IMR-90 (cell line): Measurements from ENCODE around the gene SLC4A4. TPM values are rescaled to one million over a fixed set of nuclear protein-coding genes. Genes with fewer than 3 reads are reported as not detected.

ENCODE experiments used
- ATAC-seq: fragments of 200-7000 bp; cut with Tn5 transposase; 2 replicates; pipeline ENCODE4 v1.9.1; 2020; ENCODE audit warnings: low read depth, mild to moderate bottlenecking, moderate library complexity
- BruUV-seq: library from RNA; stranded (reverse); fragments of 400-500 nt; replicated peaks from 2 replicates; lab custom pipeline; 2021; lab: Mats Ljungman, UMichigan
- CTCF ChIA-PET: fragments of 300-600 bp; formaldehyde crosslinking; extraction: SDS; loops from one replicate; lab custom pipeline; 2021; ENCODE audit warnings: antibody characterized with exemption; lab: Yijun Ruan, JAX
- POLR2A ChIA-PET: fragments of 300-600 bp; sonication (Branson Sonifier 250); formaldehyde crosslinking; loops from one replicate; lab custom pipeline; 2022; ENCODE audit warnings: antibody characterized with exemption; ENCODE audit not compliant: unreplicated experiment; lab: Charles Lee
- DNase-seq: peaks from one replicate; pipeline ENCODE4 v3.0.0; 2013
- H2AFZ ChIP-seq: replicated peaks from 2 replicates; pipeline ENCODE3; 2013; ENCODE audit warnings: low read length, mild to moderate bottlenecking; ENCODE audit not compliant: poor library complexity
- H2AK5ac ChIP-seq: 2 replicates; pipeline ENCODE4 v1.6.1; 2013; ENCODE audit warnings: low read depth, low read length, inconsistent platforms
- H2AK9ac ChIP-seq: replicated peaks from 2 replicates; pipeline ENCODE3; 2013; ENCODE audit warnings: mild to moderate bottlenecking, low read depth, low read length, moderate library complexity; ENCODE audit not compliant: poor library complexity
- H2BK120ac ChIP-seq: 2 replicates; pipeline ENCODE4 v1.6.1; 2013; ENCODE audit warnings: low read depth, low read length, inconsistent platforms
- H2BK15ac ChIP-seq: 3 replicates; pipeline ENCODE4 v1.6.1; 2013; ENCODE audit warnings: low read depth, low read length, inconsistent platforms
- H2BK20ac ChIP-seq: 2 replicates; pipeline ENCODE4 v1.6.1; 2013; ENCODE audit warnings: low read depth, mild to moderate bottlenecking, inconsistent platforms, low read length, moderate library complexity
- H2BK5ac ChIP-seq: 2 replicates; pipeline ENCODE4 v1.6.1; 2013; ENCODE audit warnings: mild to moderate bottlenecking, low read depth, low read length, inconsistent platforms; ENCODE audit not compliant: poor library complexity, severe bottlenecking
- H3K14ac ChIP-seq: replicated peaks from 2 replicates; pipeline ENCODE4 v1.6.1; 2013; ENCODE audit warnings: low read depth, low read length, inconsistent platforms
- H3K18ac ChIP-seq: 2 replicates; pipeline ENCODE4 v1.6.1; 2013; ENCODE audit warnings: low read depth, low read length, control low read depth
- H3K23ac ChIP-seq: 2 replicates; pipeline ENCODE4 v1.6.1; 2013; ENCODE audit warnings: low read depth, low read length, inconsistent platforms
- H3K27ac ChIP-seq: 2 replicates; pipeline ENCODE4 v1.5.1; 2013; ENCODE audit warnings: mild to moderate bottlenecking, control low read depth, low read length; ENCODE audit not compliant: insufficient read depth
- H3K27me3 ChIP-seq: 2 replicates; pipeline ENCODE4 v1.6.1; 2013; ENCODE audit warnings: low read length; ENCODE audit not compliant: control insufficient read depth, insufficient read depth
- H3K36me3 ChIP-seq: 2 replicates; pipeline ENCODE4 v1.6.1; 2013; ENCODE audit warnings: low read length, mixed read lengths; ENCODE audit not compliant: control insufficient read depth, insufficient read depth
- H3K4ac ChIP-seq: 2 replicates; pipeline ENCODE4 v1.6.1; 2013; ENCODE audit warnings: low read depth, low read length, inconsistent platforms
- H3K4me1 ChIP-seq: 2 replicates; pipeline ENCODE4 v1.6.1; 2013; ENCODE audit warnings: low read length, mixed read lengths; ENCODE audit not compliant: control insufficient read depth, insufficient read depth
- H3K4me2 ChIP-seq: 2 replicates; pipeline ENCODE4 v1.6.1; 2013; ENCODE audit warnings: low read depth, mild to moderate bottlenecking, control low read depth, low read length, moderate library complexity
- H3K4me3 ChIP-seq: 2 replicates; pipeline ENCODE4 v1.5.1; 2013; ENCODE audit warnings: low read depth, mild to moderate bottlenecking, control low read depth, low read length, moderate library complexity; ENCODE audit not compliant: insufficient read depth
- H3K56ac ChIP-seq: 2 replicates; pipeline ENCODE4 v1.6.1; 2013; ENCODE audit warnings: low read length, inconsistent platforms; ENCODE audit not compliant: insufficient read depth; ENCODE audit errors: extremely low read depth
- H3K79me1 ChIP-seq, 2 experiments: 2 replicates each; pipeline ENCODE4 v1.6.1; 2013; ENCODE audit warnings: low read length in 2 of 2, inconsistent platforms in 1 of 2, low read depth in 1 of 2
- H3K9ac ChIP-seq: 2 replicates; pipeline ENCODE4 v1.6.1; 2013; ENCODE audit warnings: low read depth, low read length, control low read depth
- H3K9me1 ChIP-seq: 2 replicates; pipeline ENCODE4 v1.6.1; 2013; ENCODE audit warnings: low read length, inconsistent platforms; ENCODE audit not compliant: insufficient read depth
- H3K9me3 ChIP-seq: 2 replicates; pipeline ENCODE4 v1.6.1; 2013; ENCODE audit warnings: low read length; ENCODE audit not compliant: control insufficient read depth, insufficient read depth
- H4K20me1 ChIP-seq: 2 replicates; pipeline ENCODE4 v1.6.1; 2013; ENCODE audit warnings: low read length, inconsistent platforms; ENCODE audit not compliant: insufficient read depth
- H4K5ac ChIP-seq: 2 replicates; pipeline ENCODE4 v1.6.1; 2013; ENCODE audit warnings: mild to moderate bottlenecking, low read depth, low read length, control low read depth
- H4K8ac ChIP-seq, 2 experiments: 2 replicates each; pipeline ENCODE4 v1.6.1; 2013; ENCODE audit warnings: low read depth in 2 of 2, low read length in 2 of 2, control low read depth in 1 of 2, inconsistent platforms in 1 of 2
- H4K91ac ChIP-seq: 2 replicates; pipeline ENCODE4 v1.6.1; 2013; ENCODE audit warnings: low read depth, low read length, inconsistent platforms; ENCODE audit not compliant: insufficient read depth
- BHLHE40 ChIP-seq: fragments of 150-350 bp; IDR thresholded peaks from 2 replicates; pipeline ENCODE4 v1.6.1; 2016; ENCODE audit warnings: mild to moderate bottlenecking, low read depth, low read length
- CEBPB ChIP-seq: IDR thresholded peaks from 2 replicates; pipeline ENCODE4 v1.6.1; 2012; ENCODE audit warnings: low read depth, low read length, improper control_type of control experiment
- CHD1 ChIP-seq: IDR thresholded peaks from 2 replicates; pipeline ENCODE4 v1.6.1; 2012; ENCODE audit warnings: low read depth, low read length, improper control_type of control experiment
- FOS ChIP-seq: fragments of 150-350 bp; IDR thresholded peaks from 2 replicates; pipeline ENCODE4 v1.6.1; 2016; ENCODE audit warnings: low read depth, low read length
- MAFK ChIP-seq: IDR thresholded peaks from 2 replicates; pipeline ENCODE4 v1.6.1; 2012; ENCODE audit warnings: low read depth, low read length, improper control_type of control experiment
- MAZ ChIP-seq: IDR thresholded peaks from 2 replicates; pipeline ENCODE4 v1.6.1; 2012; ENCODE audit warnings: low read depth, mild to moderate bottlenecking, low read length, improper control_type of control experiment, moderate library complexity, borderline replicate concordance
- MXI1 ChIP-seq: IDR thresholded peaks from 2 replicates; pipeline ENCODE4 v1.6.1; 2012; ENCODE audit warnings: low read depth, mild to moderate bottlenecking, low read length, moderate library complexity, borderline replicate concordance
- NFE2L2 ChIP-seq: fragments of 150-350 bp; IDR thresholded peaks from 2 replicates; pipeline ENCODE4 v1.6.1; 2016; ENCODE audit warnings: low read depth, mild to moderate bottlenecking, low read length
- POLR2A ChIP-seq: IDR thresholded peaks from 2 replicates; pipeline ENCODE4 v1.6.1; 2012; ENCODE audit warnings: mild to moderate bottlenecking, low read depth, low read length
- RAD21 ChIP-seq: IDR thresholded peaks from 2 replicates; pipeline ENCODE4 v1.6.1; 2012; ENCODE audit warnings: low read length, improper control_type of control experiment
- RCOR1 ChIP-seq: IDR thresholded peaks from 2 replicates; pipeline ENCODE4 v1.6.1; 2012; ENCODE audit warnings: mild to moderate bottlenecking, low read length, improper control_type of control experiment; ENCODE audit not compliant: insufficient replicate concordance
- RFX5 ChIP-seq: IDR thresholded peaks from 2 replicates; pipeline ENCODE4 v1.8.0; 2012; ENCODE audit warnings: low read depth, mild to moderate bottlenecking, low read length, moderate library complexity
- SMC3 ChIP-seq: fragments of 150-350 bp; IDR thresholded peaks from 2 replicates; pipeline ENCODE4 v1.6.1; 2016; ENCODE audit warnings: low read depth, mild to moderate bottlenecking, antibody characterized with exemption, low read length, moderate library complexity
- dilution Hi-C: fragments of 300-500 bp; cut with HindIII; formaldehyde crosslinking; loops from one replicate; pipeline ENCODE4 v1.14.3; 2018; ENCODE audit warnings: low sequenced_read_pairs; ENCODE audit not compliant: unreplicated experiment
- in situ Hi-C: fragments of 300-500 bp; cut with MboI; formaldehyde crosslinking; loops from 3 replicates; pipeline ENCODE4 v1.14.3; 2019; ENCODE audit warnings: low sequenced_read_pairs, inconsistent platforms, mixed read lengths
- intact Hi-C: fragments of 100-400 bp; cut with micrococcal nuclease; formaldehyde crosslinking; loops from 2 replicates; pipeline ENCODE4 v1.10.0; 2022
- polyA plus RNA-seq, 3 experiments: library from polyadenylated mRNA; depleted of rRNA; stranded (reverse); fragments of >200 nt; gene quantifications; 2 replicates each; pipeline ENCODE4 v1.2.3, GENCODE V29; 2012; ENCODE audit warnings: low replicate concordance in 1 of 3
- total RNA-seq: library from RNA; depleted of rRNA; stranded (reverse); fragments of >200 nt; gene quantifications from 2 replicates; pipeline ENCODE4 v1.2.3, GENCODE V29; 2012
- TF ChIP-seq, protein P1 (sequence below): fragments of 150-350 bp; IDR thresholded peaks from 2 replicates; pipeline ENCODE4 v1.6.1; 2017; ENCODE audit warnings: mild to moderate bottlenecking, antibody characterized with exemption, low read length, low read depth
- TF ChIP-seq, protein P2 (sequence below): conservative IDR thresholded peaks from 2 replicates; pipeline ENCODE4 v1.5.1; 2012; ENCODE audit warnings: mild to moderate bottlenecking, low read depth, low read length, improper control_type of control experiment
- TF ChIP-seq, protein P3 (sequence below): fragments of 150-350 bp; IDR thresholded peaks from 2 replicates; pipeline ENCODE4 v1.6.1; 2016; ENCODE audit warnings: low read depth, mild to moderate bottlenecking, low read length, moderate library complexity, borderline replicate concordance

SLC4A4 gene
- total and polyA plus RNA-seq, 2 of the 4 experiments (the other 2 are of a cell fraction): 5.6 to 16.8 TPM

DNA sequence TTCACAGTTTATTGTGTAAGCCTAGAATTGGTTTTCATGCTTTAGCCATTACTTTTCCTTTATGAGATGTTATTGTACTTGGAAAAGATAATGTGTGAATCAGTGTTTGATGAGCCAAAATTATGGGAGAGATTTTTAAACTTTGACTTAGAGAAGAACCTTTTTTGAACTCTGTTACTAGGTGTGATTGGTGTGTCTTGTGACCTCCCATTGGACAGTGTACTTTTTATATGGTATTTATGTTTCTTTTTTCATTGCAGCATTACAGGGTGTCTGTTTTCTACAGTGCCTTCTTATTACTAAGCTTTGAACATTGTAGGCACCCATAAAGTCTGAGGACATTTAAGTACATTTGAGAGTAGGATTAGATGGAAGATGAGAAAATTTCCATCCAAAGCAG is 91.1 kb downstream of the SLC4A4 start:
- no peaks in the 10 kb centered on the region for H3K9me1 ChIP-seq
- H2BK5ac ChIP-seq: no peak overlapping the region
- H2AK9ac ChIP-seq: no peak overlapping the region
- no TSS peak for BruUV-seq
- no peak overlapping the region for H2AFZ ChIP-seq
- no peak overlapping the region for H4K5ac ChIP-seq
- dilution Hi-C loops (no loop called here), in situ Hi-C loops (no loop called here), intact Hi-C loops (loop anchor here (5.0 kb wide), 1 partner anchor 48 kb away; no protein-coding TSS in a partner anchor)
- no peaks in the 10 kb centered on the region for H4K20me1 ChIP-seq
- ATAC-seq: no peak
- H3K4me2 ChIP-seq: no peak overlapping the region
- H3K36me3 ChIP-seq: peaks cover 10% of the 10 kb centered on the region; the same call in 1 of the 2 replicates
- ChIA-PET POLR2A (no interaction called here), CTCF (interaction anchor here (1.8 kb wide), 1 partner anchor 19 kb away, joined by 4 read pairs; no protein-coding TSS in a partner anchor)
- no peaks in the 10 kb centered on the region for H3K27me3 ChIP-seq
- no peak overlapping the region for H3K56ac ChIP-seq
- no peak overlapping the region for H2BK120ac ChIP-seq
- H3K4me3 ChIP-seq: no peak overlapping the region
- H2BK15ac ChIP-seq: no peak overlapping the region
- H2BK20ac ChIP-seq: no peak overlapping the region
- H3K79me1 ChIP-seq: peaks cover 12 to 13% of the 10 kb centered on the region in 2 experiments
- no peak overlapping the region for H4K91ac ChIP-seq
- H3K4ac ChIP-seq: no peak overlapping the region
- H3K9me3 ChIP-seq: no peaks in the 10 kb centered on the region
- H3K23ac ChIP-seq: no peak overlapping the region
- H2AK5ac ChIP-seq: no peak overlapping the region
- no peak overlapping the region for H3K27ac ChIP-seq
- no peaks in the 10 kb centered on the region; the same call in 1 of the 2 replicates for H3K4me1 ChIP-seq
- no peak overlapping the region for H3K9ac ChIP-seq
- H3K14ac ChIP-seq: no peak overlapping the region
- TF ChIP-seq POLR2A (no peak), CHD1 (no peak), RCOR1 (no peak), RAD21 (no peak), MXI1 (no peak), NFE2L2 (no peak), CEBPB (no peak), MAZ (no peak), BHLHE40 (no peak), RFX5 (no peak), MAFK (no peak), FOS (no peak), SMC3 (no peak)
- TF ChIP-seq, protein P1, sequence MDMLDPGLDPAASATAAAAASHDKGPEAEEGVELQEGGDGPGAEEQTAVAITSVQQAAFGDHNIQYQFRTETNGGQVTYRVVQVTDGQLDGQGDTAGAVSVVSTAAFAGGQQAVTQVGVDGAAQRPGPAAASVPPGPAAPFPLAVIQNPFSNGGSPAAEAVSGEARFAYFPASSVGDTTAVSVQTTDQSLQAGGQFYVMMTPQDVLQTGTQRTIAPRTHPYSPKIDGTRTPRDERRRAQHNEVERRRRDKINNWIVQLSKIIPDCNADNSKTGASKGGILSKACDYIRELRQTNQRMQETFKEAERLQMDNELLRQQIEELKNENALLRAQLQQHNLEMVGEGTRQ: no peak
- TF ChIP-seq, protein P2, sequence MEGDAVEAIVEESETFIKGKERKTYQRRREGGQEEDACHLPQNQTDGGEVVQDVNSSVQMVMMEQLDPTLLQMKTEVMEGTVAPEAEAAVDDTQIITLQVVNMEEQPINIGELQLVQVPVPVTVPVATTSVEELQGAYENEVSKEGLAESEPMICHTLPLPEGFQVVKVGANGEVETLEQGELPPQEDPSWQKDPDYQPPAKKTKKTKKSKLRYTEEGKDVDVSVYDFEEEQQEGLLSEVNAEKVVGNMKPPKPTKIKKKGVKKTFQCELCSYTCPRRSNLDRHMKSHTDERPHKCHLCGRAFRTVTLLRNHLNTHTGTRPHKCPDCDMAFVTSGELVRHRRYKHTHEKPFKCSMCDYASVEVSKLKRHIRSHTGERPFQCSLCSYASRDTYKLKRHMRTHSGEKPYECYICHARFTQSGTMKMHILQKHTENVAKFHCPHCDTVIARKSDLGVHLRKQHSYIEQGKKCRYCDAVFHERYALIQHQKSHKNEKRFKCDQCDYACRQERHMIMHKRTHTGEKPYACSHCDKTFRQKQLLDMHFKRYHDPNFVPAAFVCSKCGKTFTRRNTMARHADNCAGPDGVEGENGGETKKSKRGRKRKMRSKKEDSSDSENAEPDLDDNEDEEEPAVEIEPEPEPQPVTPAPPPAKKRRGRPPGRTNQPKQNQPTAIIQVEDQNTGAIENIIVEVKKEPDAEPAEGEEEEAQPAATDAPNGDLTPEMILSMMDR: no peak
- TF ChIP-seq, protein P3, sequence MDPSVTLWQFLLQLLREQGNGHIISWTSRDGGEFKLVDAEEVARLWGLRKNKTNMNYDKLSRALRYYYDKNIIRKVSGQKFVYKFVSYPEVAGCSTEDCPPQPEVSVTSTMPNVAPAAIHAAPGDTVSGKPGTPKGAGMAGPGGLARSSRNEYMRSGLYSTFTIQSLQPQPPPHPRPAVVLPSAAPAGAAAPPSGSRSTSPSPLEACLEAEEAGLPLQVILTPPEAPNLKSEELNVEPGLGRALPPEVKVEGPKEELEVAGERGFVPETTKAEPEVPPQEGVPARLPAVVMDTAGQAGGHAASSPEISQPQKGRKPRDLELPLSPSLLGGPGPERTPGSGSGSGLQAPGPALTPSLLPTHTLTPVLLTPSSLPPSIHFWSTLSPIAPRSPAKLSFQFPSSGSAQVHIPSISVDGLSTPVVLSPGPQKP: no peak
- H4K8ac ChIP-seq: no peak overlapping the region
- no peak overlapping the region for H3K18ac ChIP-seq
- DNase-seq: no peak
